ENCODE data around the gene C2orf74.
"Not testable (repeated sequence)": the region's sequence is repeated elsewhere in the genome, so short reads cannot be mapped to it uniquely, and the experiment has no call there.

C2orf74 gene

DNA sequence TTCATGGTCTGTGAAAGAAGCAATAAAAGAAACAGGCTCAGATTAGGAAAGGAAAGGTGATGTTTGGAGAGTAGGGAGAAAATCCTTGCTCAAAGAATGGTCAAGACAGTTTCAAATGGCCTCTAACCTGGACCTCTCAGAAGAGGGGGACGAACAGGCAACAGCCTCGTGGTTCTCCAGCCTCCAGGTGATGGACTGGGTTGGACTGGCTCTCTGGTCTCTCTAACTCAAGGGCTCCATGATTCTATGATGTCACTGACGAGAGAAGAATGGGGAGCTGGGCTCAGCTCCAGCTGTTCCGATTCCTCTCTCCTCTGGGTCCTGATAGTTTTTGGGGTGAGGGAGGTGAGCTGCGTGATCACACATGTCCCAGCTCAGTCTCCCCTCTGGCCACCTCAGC, at the start of gene C2orf74:
Gene C2orf74, plus strand, starts transcription at position 301 of the 400 bp plus-strand sequence. CDS start 327 bp downstream, outside the sequence.
- DNase-seq, result no peak

DNA sequence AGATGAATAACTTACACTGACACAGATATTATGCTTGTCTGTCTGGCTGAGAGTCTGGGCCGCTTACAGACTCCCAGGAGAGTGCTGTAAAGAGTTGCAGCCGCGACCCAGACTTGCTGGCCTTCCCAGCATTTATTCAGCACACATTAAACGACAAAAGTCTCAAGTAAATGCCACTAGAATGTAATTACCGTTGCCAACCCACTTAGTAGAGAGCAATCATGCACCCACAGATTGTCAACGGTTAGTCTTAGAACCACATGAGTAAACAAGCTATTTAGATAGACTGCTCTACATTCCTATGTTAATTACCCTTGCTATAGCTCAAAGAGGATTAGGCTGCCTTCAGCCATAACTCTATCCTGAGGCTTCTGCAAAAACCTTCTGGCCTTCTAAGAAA, 47.8 kb upstream of the C2orf74 start:
- DNase-seq, result no peak

DNA sequence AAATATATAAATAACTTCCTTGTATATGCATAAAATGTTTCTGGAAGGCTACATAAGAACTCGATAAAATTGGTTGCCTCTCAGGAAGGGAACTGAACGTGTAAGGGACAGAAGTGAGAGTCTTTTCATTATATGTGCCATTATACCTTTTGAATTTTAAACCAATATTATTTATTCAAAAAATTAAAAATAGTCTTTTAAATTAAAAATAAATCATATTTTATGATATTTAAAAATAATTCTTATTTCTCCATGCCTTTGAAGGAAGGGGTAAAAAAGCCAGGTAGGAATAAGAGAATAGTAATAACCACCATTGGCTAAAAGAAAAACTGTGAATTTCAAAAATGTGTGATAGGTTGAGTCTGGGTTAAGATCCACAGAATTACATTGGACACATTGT, 45.7 kb upstream of the C2orf74 start:
- no peak for DNase-seq

DNA sequence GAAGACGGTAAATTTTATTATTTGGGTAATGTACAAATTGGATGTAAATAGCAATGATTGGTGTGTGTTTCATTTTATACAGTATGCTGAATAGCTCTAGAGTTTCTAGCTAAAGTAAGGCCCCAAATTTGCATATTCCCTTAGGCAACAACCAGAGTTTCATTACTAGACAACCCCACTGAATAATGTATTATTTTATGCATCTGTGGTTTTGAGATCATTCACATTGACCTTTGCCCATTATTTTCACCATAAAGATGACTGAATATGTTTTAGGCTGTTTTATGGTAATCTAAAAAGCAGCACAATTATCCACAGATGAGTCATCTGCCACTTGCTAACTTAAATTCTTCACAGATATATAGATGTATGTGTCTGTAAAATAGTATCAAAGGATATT, 44.5 kb upstream of the C2orf74 start:
- no peak for DNase-seq

DNA sequence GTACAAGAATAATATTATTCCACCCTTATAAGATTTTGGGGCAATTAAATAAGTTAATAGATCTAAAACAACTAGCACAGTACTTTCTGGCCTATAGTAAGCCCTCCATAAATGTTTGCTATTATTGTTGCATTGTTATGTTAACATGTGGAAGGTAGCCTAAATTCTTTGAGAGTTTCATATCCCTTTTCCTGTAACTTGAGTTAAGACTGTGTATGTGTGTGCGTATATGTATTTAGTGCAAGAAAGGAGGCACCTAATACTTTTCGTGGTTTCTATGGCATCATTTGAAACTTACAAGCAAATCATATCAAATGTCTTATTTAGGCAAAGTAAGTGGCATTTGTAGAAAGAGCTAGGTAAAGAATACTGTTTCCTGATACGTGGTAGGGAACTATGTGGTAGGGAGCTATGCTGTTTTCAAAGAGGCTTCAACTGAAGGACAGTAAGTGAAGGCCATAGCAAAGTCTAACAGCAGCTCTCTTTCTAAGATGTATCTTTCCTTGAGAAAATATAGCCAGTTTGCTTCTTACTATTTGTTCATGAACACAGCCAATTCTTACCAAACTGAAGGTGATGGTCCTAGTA, 36.8 kb upstream of the C2orf74 start:
- no peak for DNase-seq

DNA sequence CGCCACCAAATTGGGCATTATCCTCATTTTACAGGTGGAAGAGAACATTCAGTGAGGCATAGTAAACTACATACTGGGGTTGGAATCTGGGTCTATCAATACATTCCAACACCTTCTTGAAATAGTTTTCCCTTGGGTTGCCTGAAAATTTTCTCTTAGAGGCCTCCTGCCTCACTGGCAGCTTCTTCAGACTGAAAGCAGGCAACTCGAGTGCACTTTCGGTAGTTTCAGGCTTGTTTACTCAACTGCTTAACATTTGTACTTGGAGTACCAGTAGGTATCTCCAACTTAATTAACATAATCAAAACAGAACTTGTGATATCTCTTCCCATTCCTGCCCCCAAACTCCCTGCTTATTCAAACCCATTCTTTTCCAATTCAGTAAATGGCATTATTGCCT, 36.2 kb upstream of the C2orf74 start:
- DNase-seq, result no peak

DNA sequence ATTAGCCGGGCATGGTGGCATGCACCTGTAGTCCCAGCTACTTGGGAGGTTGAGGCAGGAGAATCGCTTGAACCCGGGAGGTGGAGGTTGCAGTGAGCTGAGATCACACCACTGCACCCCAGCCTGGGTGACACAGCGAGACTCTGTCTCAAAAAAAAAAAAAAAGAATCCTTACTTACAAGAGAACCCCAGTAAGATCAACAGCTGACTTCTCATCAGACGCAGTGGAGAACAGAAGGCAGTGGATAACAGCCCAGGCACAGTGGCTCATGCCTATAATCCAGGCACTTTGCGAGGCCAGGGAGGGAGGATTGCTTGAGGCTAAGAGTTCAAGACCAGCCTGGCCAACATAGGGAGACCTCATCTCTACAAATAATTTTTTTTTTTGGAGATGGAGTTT, 33.9 kb upstream of the C2orf74 start:
- not testable (repeated sequence) for DNase-seq

DNA sequence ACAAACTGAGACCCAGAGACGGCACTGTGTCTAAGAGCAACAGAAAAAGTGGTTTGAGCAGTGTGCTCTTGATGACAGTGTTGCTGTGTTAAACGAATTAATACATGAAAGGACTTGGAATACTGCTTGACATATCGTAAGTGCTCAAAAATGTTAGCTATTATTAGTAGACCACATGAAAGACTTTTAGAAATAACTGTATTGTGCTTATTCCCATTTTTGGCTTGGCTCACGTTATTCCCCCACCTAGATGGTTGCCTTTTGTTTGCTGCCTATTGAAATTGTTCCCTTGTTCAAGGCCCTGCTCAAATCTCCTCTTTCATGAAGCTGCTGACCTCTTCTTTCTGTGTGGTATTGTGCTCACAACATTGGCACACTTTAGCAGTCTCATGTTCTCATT, 27.8 kb upstream of the C2orf74 start:
- DNase-seq, result no peak

DNA sequence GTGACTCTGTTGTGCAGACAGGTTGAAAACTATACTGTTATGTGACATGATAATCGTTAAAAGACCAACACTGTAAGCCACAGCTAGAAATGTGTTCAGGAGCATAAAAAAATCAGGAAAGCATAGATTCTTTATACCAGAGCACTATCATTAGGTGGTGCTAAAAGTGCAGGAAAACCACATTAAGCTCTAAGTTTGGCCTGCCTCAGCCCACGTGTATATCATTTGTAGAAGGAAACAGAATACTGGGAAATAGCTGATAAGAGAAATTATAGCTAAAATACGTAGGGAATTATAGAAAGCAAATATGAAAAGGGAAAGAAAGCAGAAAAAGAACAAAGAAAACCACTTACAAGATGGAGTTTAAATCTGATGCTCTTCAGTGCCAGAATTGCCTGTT, 26.5 kb upstream of the C2orf74 start:
- DNase-seq, result peak in 1 of 2 experiments; percentile 33

DNA sequence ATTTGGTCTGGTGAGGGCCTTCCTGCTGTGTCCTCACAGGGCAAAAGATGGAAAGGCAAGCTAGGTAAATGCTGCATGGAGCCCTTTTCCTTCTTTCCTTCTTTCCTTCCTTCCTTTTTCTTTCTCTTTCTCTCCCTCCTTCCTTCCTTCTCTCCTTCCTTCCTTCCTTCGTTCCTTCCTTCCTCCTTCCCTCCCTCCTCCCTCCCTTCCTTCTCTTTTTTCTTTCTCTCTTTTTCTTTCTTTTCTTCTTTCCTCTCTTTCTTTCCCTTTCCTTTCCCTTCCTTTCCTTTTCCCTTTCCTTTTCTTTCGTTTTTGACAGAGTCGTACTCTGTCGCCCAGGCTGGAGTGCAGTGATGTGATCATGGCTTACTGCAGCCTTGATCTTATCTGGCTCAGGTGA, 23.1 kb upstream of the C2orf74 start:
- no peak for DNase-seq

DNA sequence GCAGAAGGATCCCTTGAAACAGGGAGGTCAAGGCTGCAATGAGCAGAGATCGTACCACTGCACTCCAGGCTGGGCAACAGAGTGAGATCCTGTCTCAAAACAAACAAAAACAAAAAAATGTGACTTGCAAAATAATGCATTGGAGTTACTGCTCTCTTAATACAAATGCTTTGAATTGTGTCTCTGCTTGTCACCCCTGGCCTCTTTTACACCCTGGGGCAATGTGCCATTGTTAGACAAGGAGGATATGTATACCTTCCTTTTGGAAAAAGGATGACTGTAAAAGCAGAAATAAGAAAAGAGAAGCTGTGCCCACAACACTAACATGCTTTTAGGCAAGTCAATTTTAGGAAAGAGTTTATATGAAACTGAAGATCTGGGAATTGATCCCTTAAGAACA, 20.8 kb upstream of the C2orf74 start:
- no peak for DNase-seq

DNA sequence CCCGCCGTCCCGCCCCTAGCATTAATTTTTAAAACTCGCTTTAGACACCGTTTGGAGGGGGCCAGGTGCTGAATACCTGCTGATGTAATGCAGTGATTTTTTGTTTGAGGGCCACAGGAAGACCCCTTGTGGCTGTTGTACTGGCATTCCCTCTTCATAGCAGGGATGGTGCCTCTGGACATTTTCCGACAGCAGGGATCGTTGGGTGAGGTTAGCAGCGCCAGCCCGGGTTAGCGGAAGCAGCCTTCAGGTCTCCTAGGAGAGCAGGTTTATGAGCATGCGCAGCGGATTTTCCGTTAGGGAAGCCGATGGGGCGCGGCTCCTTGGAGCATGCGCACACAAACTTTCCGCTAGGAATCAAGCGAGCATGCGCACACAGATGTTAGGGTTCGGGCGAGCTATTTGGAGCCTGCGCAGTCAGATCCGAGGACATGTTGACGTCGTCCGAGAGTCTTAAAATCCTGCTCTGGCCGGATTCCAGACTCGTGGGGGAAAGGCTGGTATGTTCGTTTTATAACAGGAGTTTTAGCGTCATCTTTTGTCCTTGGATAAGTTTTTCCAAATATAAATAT, 17.2 kb upstream of the C2orf74 start:
- DNase-seq, result peak; percentile 94 to 96

DNA sequence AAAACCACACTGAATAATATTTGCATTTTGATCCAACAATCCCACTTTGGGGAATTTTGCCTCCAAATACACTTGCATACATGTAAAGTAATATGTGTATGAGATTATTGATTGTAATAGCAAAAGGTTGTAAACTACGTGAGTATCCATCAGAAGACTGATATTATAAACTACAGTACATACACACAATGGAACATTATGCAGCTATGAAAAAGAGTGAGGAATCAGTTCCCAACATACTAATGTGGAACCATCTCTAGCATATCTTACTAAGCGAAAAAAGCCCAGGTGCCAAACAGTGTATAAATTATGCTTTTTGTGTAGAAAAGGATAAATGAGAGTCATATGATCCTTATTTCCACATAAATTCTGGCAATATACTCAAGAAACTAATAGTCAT, 16.0 kb upstream of the C2orf74 start:
- DNase-seq, result no peak

DNA sequence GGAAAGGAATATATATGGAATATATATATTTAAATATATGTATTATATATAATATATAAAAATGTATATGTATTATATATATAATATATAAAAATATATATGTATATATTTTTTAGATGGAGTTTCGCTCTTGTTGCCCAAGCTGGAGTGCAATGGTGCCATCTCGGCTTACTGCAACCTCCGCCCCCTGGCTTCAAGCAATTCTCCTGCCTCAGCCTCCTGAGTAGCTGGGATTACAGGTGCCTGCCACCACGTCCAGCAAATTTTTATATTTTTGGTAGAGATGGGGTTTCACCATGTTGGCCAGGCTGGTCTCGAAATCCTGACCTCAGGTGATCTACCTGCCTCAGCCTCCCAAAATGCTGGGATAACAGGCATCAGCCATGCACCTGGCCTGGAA, 13.9 kb upstream of the C2orf74 start:
- not testable (repeated sequence) for DNase-seq

DNA sequence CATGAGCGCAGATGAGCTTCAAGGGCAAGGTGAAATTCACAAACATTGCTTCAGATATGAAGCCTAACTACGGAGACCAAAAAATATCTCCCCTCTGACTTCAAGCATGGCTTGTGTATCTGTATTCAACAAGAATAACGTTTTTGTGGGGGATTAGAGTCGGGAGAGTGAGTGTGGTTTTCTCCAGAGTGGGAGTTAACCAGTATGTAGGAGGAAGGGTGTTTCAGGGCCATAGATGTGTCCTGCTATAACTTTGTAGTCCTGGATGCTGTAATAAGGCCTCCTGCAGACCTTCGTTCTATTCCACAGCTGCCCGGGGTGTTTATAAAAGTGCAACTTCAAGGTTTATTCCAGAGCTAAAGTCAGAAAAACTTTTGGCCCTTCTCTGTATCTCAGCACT, 12.9 kb upstream of the C2orf74 start:
- DNase-seq, result no peak

DNA sequence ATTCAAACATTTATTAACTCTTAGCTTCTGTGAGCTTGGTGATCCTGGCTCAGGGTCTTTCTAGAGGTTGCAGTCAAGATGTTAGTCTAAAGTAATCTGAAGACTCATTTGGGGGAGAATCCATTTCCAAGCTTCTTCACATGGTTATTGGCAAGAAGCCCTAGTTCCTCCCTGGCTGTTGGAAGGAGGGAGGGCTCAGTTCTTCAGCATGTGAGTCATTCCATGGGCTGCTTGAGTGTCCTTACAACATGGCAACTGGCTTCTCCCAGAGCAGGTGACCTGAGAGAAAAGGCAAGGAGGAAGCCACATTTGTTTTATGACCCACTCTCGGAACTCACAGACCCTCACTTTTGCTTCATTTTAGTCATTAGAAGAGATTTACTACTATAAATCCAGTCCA, 10.6 kb upstream of the C2orf74 start:
- DNase-seq, result no peak

DNA sequence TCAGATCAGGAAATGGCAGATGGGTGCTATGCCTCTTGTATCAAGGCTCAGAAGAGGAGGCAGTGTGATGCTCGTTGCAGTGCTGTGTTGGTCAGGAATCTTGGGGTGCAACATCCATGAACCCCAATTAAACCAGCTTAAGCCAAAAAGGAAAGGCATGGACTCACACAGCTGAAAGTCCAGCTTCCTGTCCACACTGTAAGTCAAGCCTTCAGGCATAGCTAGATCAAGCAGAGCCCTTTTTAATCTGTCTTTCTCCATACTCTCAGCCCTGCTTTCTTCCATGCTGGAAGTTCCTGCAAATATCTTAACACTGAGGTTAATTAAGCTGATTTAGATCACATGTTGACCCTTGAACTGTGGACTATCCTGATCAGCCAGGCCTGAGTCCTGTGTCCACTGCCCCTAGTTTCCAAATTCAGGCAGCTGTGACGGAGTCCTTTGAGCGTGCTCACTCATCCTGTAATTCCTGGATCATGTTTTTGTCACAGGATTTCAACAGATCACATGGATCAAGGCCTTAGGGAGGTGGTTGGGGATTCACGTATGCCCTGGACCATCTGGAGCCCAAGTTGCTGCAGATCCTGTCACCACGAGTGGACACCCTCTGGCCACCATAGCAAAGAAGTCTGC, 4.5 kb upstream of the C2orf74 start:
- no peak for DNase-seq

DNA sequence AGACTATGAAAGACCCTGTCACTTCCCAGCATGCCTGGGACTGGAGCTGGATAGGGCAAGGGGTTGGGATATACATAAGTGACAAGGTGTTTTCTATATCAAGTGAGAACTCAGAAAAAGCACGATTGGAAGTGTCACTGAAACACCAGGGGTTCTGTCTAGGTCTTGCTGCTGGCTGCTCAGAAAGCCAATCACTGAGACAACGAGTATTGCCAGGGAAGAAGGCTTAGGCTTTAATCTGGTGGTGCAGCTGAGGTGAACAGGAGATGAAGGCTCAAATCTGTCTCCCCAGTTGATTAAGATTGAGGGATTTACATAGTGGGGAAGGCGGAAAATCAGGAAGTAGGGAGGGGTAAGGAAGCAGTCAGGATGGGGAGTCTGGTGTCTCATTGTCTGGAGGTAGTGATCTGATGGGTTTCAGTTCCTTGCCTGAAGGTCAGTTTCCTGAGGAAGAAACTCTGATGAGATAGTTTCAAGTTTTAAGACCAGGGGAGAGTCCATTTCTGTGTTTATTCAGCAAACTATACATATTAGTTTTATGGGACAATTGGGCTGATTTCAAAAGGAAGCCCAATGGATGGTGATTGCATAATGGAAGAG, 3.5 kb upstream of the C2orf74 start:
- no peak for DNase-seq

DNA sequence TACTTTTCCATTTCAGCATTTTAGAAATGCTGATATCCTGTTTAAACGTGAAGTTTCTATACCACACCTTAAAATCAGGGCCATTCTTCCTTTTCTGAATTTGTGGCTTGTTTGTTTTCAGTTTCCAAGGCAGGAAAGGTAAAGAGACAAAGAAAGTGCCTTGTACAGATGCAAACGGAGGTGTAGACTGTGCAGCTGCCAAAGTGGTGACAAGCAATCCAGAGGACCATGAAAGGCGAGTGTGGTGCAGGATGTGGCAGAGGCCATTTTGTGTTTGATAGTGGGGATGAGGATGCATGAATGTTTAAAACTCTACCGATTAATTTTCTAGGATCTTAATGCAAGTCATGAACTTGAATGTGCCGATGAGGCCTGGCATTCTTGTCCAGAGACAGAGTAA, 733 bp downstream of the C2orf74 start:
- DNase-seq, result no peak

DNA sequence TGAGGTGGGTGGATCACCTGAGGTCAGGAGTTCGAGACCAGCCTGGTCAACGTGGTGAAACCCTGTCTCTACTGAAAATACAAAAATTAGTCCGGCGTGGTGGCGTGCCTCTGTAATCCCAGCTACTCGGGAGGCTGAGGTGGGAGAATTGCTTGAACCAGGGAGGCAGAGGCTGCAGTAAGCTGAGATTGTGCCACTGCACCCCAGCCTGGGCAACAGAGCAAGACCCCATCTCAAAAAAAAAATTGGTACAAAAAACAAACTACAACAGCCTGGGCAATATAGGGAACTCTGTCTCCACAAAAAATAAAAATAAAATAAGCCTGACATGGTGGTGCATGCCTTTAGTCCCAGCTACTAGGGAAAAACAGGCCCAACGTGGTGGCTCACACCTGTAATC, 3.1 kb downstream of the C2orf74 start:
- not testable (repeated sequence) for DNase-seq

DNA sequence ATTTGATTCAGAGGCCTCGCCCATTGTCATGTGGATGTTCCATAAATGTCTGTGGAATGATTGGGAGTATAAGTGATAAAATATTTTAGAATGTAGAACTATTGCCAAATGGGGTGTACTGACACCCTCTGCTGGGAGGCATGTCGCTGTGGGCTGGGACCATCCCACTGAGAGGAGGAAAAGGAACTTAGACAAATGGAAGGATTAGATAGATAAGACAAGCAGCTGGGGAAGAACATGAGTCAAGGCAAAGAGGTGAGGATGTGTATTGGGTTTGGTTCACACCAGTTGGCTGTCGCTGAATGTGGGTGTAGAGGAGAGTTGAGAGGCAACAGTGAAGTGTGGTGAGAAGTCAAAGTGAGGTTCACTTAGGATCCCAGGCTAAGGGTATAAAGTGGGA, 4.0 kb downstream of the C2orf74 start:
- no peak for DNase-seq

DNA sequence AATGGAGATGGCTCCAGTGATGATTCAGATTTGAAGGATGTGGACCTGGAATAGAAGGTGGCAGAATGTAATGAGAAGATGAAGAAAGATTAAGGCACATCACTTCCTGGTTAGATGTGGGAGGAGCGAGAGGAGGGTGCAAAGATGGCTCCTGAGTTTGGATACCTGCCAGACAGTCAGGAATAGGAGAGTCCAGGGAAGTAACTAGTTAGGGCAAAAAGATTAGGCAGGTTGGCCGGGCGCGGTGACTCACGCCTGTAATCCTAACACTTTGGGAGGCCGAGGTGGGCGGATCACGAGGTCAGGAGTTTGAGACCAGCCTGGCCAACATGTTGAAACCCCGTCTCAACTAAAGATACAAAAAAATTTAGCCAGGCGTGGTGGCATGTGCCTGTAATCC, 5.6 kb downstream of the C2orf74 start:
- DNase-seq, result no peak

DNA sequence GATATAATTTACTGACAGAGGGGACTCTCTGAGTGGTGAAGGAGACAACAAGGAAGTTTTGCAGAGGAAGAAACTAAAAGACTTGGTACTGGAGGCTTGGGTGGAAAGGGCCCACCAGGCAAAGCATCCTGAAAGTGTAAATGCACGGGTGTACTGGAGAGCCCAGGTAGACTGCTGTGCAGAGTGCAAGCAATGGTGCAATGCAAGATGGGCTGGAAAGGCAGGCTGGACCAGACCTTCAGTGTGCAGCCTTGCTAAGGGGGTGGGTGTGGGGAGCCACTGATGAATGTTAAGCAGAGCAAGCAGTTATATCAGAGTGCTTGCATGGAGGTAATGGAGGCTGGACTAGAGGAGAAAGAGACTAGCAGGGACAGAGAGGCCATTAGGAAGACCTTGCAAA, 10.7 kb downstream of the C2orf74 start:
- DNase-seq, result no peak

DNA sequence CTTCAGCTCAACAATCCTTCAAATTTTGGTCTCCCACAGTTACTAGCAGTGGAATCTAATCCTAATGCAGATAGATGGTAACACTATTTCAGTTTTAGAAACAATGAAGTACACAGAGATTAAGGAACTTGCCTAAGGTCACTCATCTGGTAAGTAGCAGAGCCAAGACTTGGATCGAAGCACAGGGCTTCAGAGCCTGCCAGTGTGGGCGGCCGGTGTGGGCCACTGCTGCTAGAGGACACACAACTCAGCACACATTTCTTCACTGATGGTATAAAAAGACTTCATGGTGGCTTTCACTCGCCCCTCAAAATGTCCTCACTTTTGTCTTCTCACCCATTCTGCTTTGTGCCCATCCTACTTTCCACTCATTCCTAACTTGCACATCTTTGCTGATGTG, 11.1 kb downstream of the C2orf74 start:
- no peak for DNase-seq
